Right ventricle myocardium superior (tissue), 1 donor: ENCODE results near the gene YIPF1. TPM values are rescaled to one million over a fixed set of nuclear protein-coding genes. Genes with fewer than 3 reads are reported as not detected.

Experiments used
- ATAC-seq: fragments of 200-7000 bp; cut with Tn5 transposase; one replicate; pipeline ENCODE4 v1.9.1; 2020; ENCODE audit warnings: mild to moderate bottlenecking; ENCODE audit not compliant: poor library complexity
- DNase-seq: peaks from one replicate; pipeline ENCODE4 v3.0.0-alpha.2; 2020
- intact Hi-C: fragments of 100-400 bp; cut with DNase I; formaldehyde crosslinking; loops from one replicate; pipeline ENCODE4 v1.11.2; 2022
- long read RNA-seq: library from polyadenylated mRNA; unstranded; transcript quantifications from one replicate; pipeline ENCODE4 v2.0.0, GENCODE V29; 2021
- total RNA-seq: library from RNA; stranded (reverse); fragmentation: NEBNext Ultra II Directional; extraction: Animal tissue kit (Norgen Biotek cat#: 25700); gene quantifications from one replicate; pipeline ENCODE4 v1.2.1, GENCODE V29; 2021
- donor health status: DM: no; HTN: yes; CAD: no; lungs with severe emphysema.

The YIPF1 gene
- 13.6 TPM for total RNA-seq
- long read RNA-seq, transcript YIPF1-201 (11 exons, 1,858 nt) = major isoform, 8 of 39 reads
- long read RNA-seq, partial matches to known transcripts = 2 of 39 reads
- long read RNA-seq, other reads (novel, unspliced or antisense) = 25 of 39 reads

- intact Hi-C loops = loop anchor here (5.0 kb wide), 1 partner anchor 58 kb away; the partner anchor contains the start of genes IFT25 and LRRC42
- ATAC-seq = peak; percentile 99
These were observed at the start of gene YIPF1 for GRCh38 chr1:53889304-53890298. Gene YIPF1, minus strand, starts transcription at chr1:53889797. Its CDS starts 860 bp downstream, at chr1:53888937.

DNA sequence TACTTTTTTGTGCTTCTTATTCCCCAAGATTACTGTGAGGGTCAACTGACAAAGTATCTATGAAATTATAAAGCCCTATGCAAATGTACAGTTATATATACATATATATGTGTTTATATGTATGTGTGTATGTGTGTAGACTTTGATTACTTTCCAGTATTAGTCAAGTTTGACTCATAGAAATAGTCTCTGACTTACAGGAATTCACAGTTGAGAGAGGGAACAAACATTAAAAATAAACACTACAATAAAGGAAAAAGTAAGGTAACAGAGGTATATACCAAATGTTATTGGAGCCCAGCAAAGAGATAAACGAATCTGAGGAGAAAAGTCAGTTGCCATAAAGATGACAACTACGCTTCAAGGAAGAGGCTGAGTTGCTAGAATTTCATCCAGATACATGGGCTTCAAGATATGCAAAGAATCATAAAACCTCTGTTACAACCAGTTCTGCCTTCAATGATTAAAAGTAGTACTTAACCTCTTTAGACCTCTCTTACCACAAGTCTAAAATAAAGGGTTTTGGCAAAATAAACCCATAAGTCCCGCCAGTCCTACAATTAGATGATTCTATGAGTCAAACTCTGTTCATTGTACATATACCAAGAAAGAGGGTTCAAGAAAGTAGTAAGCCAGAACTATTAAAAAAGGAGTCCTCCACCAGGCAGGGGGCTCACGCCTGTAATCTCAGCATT lies 48.7 kb upstream of the YIPF1 start:
- intact Hi-C loops = no loop called here

More at GRCh38 chr1:53889304-53890298, at the start of gene YIPF1:
- DNase-seq = peak; percentile 95

GRCh38 chr1:53936430-53936829 lies 46.8 kb upstream of the YIPF1 start:
- DNase-seq (no peak), ATAC-seq (no peak)
- intact Hi-C loops = no loop called here

More for the DNA sequence above, 48.7 kb upstream of the YIPF1 start:
- ATAC-seq (no peak), DNase-seq (no peak)

GRCh38 chr1:53934170-53934765 lies 44.7 kb upstream of the YIPF1 start:
- intact Hi-C loops = no loop called here
- ATAC-seq (no peak), DNase-seq (no peak)

DNA sequence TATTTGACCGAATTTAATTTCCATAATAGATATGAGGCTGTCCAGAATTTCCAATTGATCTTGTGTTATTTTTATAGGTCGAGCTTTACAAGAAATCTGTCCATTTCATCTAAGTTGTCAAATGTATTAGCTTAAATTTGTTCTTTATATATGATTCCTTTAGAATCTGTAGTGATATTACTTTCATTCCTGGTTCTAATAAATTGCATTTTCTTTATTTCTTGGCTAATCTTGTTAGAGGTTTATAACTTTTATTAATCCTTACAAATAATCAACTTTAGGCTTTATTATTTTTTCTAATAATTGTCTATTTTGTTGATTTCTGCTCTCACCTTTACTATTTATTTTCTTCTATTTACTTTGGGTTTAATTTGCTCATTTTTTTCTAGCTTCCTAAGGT lies 41.9 kb upstream of the YIPF1 start:
- DNase-seq = no peak
- intact Hi-C loops = no loop called here
- ATAC-seq = no peak

GRCh38 chr1:53930932-53931331 lies 41.3 kb upstream of the YIPF1 start:
- DNase-seq (no peak), ATAC-seq (no peak)
- intact Hi-C loops = no loop called here

DNA sequence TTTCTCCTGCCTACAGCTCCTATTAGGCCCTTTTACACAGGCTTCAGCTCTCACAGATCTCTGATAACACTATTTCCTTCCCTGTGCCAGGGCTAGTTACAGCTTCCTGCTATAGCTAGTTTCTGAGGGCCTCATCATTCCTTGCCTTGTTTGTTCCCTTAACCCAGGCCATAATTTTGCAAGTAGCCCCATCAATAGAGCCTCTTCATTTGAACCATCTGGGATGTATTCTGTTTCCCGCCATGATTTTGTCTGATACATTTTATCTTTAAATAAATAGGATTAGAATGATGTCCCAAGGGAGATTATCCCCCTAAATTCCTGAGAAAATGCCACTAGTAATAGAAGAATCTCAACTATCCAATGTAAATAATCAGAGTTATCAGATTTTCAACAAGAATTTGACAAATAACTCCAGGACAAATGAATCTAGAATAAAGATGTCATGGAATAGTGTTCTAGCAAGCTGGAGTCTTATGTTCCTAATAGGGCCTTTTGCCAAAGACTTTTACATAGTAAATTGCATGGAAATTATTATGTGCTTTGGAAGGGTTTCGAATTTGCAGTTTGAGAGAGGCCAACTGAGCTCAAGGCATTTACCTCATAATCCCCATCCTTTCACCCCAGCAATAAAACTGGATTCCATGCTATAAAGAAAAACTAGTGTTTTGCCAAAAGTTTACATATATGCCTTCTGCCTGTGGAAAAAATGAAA lies 39.8 kb upstream of the YIPF1 start:
- ATAC-seq = no peak
- intact Hi-C loops = no loop called here

DNA sequence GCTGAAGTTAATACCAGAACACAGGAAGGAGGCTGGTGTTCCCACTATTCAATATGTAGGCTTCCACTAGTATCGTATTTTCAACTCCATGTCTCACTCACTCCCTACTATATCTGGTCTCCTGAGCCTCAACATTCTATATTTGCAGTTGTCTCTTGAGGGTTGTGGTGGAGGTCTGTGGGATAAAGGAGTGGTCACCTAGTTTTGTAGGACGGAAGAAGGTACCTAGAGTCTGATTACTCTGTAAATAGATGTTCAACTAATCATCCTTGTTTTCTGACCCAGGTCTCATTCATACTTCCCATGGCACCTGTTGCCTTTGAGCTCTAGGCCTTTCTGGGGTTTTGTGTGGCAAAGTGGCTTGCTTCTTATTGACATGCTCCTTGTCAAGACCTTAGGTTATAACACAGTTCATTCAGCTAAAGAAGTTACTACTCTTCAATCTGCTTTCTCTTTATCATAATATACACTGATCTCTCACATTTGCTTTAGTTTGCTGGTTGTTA lies 37.8 kb upstream of the YIPF1 start:
- intact Hi-C loops = no loop called here
- no peak for DNase-seq
- ATAC-seq = no peak

More for the DNA sequence above, 39.8 kb upstream of the YIPF1 start:
- no peak for DNase-seq

DNA sequence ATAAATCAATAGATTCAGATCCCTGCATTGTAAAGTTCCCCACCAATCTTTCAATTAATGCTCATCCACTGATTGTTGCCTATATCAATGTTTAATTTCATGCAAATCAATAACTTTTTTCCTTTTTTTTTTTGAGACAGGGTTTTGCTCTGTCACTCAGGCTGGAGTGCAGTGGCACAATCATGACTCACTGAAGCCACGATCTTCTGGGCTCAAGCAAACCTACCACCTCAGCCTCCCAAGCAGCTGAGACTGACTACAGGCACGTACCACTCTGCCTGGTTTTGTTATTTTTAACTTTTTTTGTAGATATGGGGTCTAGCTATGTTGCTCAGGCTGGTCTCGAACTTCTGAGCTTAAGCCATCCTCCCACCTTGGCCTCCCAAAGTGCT lies 30.1 kb upstream of the YIPF1 start:
- DNase-seq = no peak
- intact Hi-C loops = no loop called here
- no peak for ATAC-seq

DNA sequence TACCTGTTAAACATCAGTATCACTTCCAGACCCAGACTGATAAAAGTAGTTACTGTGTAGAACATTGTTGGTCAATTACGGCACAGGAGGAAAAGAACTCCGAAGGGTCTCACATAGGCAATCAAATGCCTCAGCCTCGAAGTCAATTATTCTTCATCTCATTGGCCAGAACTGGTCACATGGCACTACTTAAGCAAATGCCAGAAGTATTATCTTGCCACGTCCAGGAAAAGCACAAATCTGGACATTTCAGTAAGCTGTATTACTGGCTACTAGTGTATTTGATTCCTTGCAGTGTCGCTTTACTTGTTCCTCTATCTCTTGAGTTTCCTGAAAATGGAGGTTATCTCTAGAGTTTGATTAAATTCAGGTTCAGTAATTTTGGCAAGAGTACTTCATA lies 28.7 kb upstream of the YIPF1 start:
- intact Hi-C loops = no loop called here
- ATAC-seq = no peak
- no peak for DNase-seq

GRCh38 chr1:53913352-53914033 lies 23.9 kb upstream of the YIPF1 start:
- DNase-seq (no peak), ATAC-seq (no peak)
- intact Hi-C loops = no loop called here

GRCh38 chr1:53911442-53911841 lies 21.8 kb upstream of the YIPF1 start:
- ATAC-seq = no peak
- intact Hi-C loops = no loop called here
- no peak for DNase-seq

DNA sequence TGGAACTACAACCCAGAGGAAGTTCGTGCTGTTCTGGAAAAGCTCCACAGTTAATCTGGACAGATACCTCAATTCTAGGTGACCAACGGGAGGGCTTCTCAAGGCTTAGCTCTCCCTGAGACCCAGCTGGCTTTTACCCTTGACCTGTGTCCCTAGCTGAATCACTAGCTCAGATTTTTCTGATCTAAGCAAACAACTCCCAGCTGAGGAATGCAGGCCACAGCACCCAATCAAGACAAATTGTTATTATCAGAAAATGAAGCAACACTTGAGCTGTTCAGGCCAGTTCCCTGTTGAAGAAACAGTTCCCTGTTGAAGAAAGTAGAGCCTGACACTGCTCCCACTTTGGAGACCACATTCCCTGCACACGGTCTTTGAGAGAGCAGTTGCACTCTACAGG lies 20.3 kb upstream of the YIPF1 start:
- ATAC-seq (no peak), DNase-seq (no peak)
- intact Hi-C loops = no loop called here

DNA sequence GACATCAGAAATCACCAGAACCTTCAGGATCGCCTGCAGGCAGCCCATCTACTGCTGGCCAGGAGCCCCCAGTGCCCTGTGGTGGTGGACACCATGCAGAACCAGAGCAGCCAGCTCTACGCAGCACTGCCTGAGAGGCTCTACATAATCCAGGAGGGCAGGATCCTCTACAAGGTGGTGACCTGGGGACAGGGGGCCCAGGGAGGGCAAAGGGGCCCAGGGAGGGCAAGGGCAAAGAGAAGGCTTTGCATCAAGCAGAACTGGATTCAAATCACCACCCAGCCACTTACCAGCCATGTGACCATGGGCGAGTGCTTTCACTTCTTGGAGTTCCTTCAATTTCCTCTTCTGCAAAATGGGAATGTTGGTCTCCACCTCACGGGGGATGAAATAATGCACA lies 16.5 kb upstream of the YIPF1 start:
- ATAC-seq (no peak), DNase-seq (no peak)
- intact Hi-C loops = no loop called here

GRCh38 chr1:53905509-53905908 lies 15.9 kb upstream of the YIPF1 start:
- intact Hi-C loops = no loop called here
- DNase-seq (no peak), ATAC-seq (no peak)

- ATAC-seq (no peak), DNase-seq (no peak)
- intact Hi-C loops = no loop called here
These were observed 12.9 kb upstream of the YIPF1 start for GRCh38 chr1:53902235-53903138.

GRCh38 chr1:53899708-53900107 lies 10.1 kb upstream of the YIPF1 start:
- DNase-seq (no peak), ATAC-seq (no peak)
- intact Hi-C loops = no loop called here
